Stimulated activated CD4-positive, alpha-beta T cell treated with anti-CD3 and anti-CD28 coated beads, TNF-alpha, amount 100 ng/mL, for 24 hours (primary cell): ENCODE measurements around the gene NET1.

ENCODE experiments used
- DNase-seq, 3 experiments: peaks; one replicate each; pipeline ENCODE4 v3.0.0-alpha.2; 2020; ENCODE audit warnings: low read depth in 3 of 3

The NET1 gene

DNA sequence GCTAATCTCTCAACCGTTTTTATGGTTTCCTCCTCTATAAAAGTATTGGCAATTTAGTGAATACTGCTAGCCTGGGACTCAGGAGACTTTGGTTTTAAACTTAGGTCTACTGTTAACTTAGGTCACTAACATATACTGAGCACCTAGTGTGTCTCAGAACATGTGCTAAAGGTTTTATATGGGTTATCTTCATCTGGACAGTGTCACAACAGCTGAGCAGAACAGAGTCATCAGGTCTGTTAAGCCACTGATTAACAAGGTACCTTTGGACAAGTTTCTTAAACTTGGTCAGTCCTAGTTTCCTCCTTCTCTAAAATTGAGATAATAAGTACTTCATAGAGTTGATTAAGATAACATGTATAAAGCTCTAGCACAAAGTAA is 30.6 kb downstream of the NET1 start:
- DNase-seq, result no peak

DNA sequence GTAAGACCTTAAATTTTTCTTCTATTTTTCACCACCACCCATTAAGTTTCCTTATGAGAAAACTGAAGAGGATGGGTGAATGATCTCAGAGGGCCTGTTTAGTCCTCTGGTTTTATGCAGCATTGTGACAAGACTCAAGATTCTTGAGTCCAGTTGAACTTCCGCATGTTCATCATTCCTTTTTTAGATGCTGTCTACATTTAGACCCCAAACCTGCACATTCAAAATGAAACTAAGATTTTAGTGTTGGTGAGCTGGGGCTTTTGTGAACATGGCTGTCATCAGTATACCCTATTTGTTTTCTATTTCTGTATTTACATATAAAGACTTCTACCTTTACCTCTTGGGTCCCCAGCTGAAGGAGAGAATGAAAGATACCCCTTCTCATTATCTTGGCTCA is 31.1 kb downstream of the NET1 start:
- DNase-seq, result no peak

DNA sequence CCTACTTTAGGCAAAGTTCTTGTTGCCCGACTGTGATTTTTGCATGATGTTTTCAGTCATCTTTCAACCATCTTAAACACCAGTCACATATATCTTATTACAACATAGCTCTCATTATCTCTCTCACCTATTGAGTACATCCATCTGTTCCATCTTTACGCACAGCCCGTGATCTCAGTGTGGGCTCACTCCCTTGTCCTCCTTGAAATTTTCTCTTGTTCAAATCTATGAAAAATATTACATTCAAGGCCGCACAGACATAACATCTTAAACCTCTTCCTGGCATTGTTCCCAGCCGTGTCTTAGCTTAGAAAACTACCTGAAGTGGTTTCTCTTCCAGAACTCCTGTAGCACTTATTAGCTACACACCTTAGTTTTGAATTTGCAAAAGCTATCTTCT is 32.6 kb downstream of the NET1 start:
- DNase-seq, result no peak

- DNase-seq, result peak; percentile 52 to 79 (median 67)
Observed at GRCh38 chr10:5446390-5446926, 34.1 kb downstream of the NET1 start.

- DNase-seq, result no peak
Observed at GRCh38 chr10:5447056-5447455, 34.7 kb downstream of the NET1 start.

DNA sequence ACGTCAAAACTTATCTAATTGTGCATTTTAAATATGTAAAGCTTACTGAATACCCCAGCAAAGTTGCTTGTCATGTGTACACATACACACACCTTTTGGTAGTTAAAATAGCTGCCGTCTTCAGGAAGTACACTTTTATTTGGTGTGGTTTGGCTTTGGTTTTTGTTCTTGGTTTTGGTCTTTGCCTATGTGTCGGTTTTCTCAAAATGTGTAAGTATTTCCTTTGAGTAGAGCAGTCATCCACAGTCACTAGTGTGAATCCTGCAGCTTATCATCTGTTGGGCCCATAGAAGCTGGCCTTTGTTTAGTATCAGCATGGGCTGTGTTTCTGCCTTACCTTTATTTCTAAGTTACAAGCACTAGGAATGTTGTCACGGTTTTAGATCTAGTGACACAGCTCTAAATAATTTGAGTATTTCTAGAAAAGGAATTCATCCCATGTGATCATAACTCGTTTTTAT is 35.3 kb downstream of the NET1 start:
- peak in 1 of 3 experiments; percentile 20 for DNase-seq

- DNase-seq, result no peak
Observed at GRCh38 chr10:5448333-5449001, 36.1 kb downstream of the NET1 start.

GRCh38 chr10:5449227-5449626 is 36.9 kb downstream of the NET1 start:
- no peak for DNase-seq

DNA sequence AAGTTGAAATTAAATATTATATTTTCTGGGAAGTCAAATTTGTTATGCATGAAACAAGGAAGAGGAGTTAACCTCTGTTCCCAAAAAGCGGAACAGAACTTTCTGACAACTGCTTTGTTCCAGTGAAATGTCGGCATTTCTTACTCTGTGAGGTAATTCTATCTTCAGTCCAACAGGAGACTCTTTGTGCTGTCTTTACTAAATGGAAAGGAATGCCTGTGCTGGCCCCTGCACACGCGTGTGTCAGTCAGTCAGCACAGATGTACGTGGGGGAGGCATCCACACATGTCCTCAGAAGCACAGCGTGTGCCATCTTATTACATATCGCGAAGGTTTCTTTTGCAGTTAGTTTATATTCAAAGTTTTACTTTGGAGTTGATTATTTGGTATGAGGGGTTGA is 37.5 kb downstream of the NET1 start:
- DNase-seq, result no peak

DNA sequence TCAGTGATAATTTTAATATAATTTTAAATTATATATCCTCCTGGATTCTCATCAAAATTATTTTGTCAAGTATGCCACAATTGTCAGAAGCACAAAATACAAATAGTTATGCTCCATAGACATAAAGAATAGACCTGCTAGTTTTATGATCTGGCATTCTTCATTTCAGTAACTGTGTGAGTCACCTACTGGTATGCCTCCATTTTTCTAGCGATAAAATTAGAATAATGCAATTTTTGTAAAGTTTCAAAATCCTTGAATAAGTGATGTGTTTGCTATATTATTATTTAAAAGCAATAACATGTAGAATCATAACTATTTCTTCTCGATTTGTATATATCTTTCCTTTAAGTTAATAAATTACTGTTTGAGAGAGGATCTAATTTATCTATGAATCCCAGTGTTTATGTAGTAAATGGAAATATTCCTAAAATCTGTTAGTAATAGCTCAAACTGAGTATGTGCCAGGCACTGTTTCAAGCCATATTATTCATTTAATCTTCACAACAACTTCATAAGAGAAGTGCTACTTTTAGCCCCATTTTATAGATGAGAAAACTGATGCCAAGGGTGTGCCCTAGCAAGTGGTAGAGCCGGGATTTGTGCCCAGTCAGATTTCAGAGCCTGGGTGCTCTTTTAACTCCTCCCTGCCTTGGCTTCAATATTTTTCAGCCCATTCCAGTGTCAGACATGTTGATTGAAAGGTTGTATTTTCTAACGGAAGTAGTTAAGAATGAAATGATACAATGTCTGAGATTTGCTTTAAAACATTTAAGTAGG is 38.4 kb downstream of the NET1 start:
- DNase-seq, result no peak

- no peak for DNase-seq
Observed at GRCh38 chr10:5453749-5454489, 41.6 kb downstream of the NET1 start.

- DNase-seq, result no peak
Observed at GRCh38 chr10:5456563-5456962, 44.2 kb downstream of the NET1 start.

- no peak for DNase-seq
Observed at GRCh38 chr10:5457741-5458140, 45.4 kb downstream of the NET1 start.

DNA sequence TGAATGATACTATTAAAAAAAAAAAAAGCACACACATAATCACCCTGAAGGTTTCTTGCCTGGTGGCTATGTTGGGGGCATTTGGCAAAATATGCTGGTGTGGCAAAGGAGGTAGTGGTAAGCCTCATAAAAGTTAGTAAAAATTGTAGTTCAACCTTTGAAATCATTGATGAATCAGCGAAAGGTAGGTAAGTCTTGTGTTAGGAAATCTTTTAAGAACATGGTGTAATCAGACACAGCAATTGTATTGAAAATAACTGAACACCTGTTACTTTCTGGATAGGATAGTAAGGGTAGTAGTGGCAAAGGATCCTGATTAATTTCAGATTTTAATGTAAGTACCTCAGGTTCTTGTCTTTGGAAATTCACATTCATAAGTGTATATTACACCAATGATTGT is 46.1 kb downstream of the NET1 start:
- no peak for DNase-seq

DNA sequence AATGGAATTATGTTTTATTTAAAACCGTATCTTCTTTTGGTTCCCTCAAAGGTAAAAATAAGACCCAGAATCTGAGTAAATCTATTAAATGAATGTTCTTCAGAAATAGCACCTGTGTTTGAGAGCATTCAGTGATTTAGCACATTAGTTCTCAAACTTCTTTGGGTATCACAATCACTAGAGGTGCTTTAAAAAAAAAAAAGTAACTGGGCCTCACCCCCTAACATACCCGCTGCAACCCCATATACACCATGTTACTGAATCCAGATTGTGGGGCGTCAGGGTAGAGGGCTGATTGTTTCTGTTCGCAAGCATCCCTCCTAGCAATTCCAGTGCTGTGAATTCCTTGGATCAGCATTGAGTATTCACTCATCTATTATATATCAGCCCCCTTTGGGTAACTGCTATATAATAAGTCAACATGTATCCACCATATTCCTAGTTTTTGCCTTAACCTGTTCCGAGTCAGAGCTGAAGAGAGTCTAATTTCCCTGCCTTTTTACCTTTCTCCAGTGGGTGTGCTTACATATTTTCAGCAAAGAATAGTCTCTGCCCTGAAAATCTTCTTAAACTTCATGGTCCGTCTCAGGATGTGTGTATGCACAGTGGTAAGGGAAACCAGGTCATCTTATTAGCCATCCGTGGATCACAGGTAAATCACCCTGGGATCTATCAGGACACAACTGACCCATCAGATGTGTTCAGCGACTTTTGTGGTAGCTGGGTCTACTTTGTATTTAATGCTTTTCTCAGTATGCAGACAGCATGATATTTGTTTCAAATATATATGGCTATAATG is 46.8 kb downstream of the NET1 start:
- DNase-seq, result no peak

DNA sequence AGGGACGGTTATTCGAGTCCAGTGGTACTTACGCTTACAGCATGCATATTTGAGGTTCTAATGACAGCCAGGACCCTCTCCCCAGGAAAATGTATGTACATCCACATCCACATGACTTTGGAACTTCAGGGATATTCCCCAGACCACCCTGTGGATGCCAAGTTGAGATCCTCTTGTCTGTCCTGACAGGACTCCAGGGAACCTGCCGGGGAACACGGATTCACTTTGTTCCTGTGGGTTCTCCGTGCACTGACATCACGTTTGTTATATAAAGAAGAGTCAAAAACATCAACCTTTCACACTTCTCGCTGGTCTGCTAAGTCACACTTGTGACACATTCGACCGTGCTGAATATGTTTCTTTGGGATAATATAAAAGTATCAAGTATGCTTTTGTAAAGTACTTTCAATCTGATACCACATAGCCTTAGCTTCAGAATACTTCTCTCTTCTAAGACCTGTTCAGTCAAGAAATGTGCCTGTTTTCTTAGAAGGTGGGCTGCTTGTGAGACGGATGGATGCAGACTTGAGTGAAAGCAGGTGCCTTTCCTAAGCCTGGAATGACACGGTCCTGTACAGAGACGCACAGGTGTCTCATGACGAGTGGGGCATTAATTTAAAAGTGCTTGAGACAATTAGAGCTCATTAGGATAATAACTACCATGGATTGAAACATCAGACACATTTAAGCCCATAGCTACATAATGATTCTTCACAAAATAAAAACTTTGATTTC is 48.3 kb downstream of the NET1 start:
- no peak for DNase-seq

- no peak for DNase-seq
Observed at GRCh38 chr10:5461203-5461588, 48.8 kb downstream of the NET1 start.

DNA sequence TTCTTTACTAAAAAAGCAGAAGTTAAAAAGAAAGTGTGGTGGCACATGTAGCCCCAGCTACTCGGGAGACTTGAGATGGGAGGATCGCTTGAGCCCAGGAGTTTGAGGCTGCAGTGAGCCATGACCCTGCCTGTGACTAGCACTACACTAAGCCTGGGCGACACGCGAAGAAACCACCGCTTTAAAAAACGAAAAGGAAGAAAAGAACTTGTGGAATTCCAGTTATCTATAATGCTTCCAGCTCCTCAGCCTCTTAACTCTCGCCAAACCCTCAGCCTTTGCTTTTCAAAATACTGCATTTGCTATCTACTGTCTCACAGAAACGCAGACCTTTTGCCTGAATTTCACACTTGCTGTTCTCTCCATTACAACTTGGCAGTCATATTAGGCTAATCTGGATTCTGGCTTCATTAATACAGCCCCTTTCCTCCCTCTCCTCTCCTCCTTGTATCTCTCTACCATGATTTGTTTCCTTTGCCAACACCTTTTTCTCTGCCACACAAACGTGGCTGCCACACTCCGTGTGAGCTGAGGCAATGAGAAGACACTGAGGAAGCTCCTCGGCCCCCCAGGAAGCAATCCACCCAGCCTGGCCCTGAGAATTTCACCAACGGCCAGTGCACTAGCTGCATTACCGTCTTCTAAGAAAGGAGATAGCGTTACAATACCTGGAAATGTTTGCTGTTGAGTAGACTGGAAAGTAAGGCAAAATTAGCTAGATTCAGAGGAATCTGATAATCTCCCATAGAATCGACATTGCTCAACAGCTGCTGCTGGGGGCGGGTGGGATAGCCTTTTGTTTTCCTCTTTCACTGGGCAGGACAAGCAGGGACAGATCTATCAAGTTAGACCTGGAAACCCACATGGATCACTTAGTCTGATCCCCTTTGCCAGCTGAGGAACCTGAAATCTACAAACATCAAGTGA is 49.8 kb downstream of the NET1 start:
- no peak for DNase-seq

DNA sequence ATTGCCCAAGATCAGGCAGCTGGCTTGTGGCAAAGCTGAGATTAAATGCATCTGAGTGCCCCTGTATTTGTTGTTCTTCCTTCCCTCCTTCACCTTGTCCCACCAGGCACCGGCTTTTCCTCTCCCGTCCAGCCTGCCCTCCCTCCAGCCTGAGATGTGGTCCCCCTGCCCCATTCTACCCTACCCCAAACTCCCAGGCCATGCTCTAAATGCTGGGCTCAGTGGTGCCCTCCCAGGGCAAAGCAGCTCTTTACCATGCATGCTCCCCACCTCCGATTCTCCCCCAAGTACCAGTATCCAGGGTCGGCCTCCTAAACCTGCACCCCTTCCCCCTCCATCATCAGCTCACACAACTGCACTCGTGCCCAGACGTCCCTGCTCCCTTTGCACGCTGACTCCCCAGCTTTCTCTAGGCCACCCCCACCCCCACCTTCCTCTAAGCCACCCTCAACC is 50.5 kb downstream of the NET1 start:
- DNase-seq, result no peak

DNA sequence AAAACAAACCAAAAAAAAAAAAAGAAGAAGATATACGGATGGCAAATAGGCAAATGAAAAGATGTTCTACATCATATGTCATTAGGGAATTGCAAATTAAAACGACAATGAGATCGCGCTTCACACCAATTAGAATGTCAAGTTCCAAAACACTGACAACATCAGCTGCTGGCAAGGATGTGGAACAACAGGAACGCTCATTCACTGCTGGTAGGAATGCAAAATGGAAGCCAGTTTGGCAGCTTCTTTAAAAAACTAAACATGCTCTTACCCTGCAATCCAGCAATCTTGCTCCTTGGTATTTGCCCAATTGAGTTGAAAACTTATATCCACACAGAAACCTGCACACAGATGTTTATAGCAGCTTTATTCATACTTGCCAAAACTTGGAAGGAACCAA is 52.2 kb downstream of the NET1 start:
- no peak for DNase-seq
